Measurements from ENCODE around the gene SUPT20HL2. TPM values are rescaled to one million over a fixed set of nuclear protein-coding genes. Genes with fewer than 3 reads are reported as not detected.

Gene SUPT20HL2
- total and polyA plus RNA-seq, 2 donors (not counting 3 experiments of a cell fraction or from before 2014, with no cell fraction given): not detected

DNA sequence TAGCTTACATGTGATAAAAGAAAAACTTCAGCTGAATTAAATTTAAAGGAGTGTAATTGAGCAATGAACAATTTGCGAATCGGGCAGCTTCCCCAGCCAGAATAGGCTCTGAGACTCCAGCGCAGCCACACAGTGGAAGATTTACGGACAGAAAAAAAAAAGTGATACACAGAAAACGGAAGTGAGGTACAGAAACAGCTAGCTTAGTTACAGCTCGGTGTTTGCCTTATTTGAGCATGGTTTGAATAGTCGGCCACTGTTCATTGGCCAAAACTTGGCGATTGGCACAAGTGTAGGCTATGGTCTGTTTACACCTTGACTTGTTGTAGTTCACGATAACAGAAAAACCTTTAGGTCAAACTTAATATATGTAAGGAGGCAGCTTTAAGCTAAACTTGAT lies 29.9 kb upstream of the SUPT20HL2 start:
- peak; percentile 44 for FAIRE-seq
- CTCF ChIA-PET: no interaction called here

More for the DNA sequence above, 29.9 kb upstream of the SUPT20HL2 start:
- Histone ChIP-seq H2AFZ (ENCODE audit: low read depth, low read length) (no peak overlapping the region), H3K27me3 (ENCODE audit: control insufficient read depth in 2 of 2, insufficient read depth in 2 of 2, low read length in 2 of 2) (no peaks in the 10 kb centered on the region), H3K4me3 (replicated peaks in 1 of 3; ENCODE audit: insufficient read depth in 1 of 3, low read depth in 1 of 3, low read length in 3 of 3) (no peak overlapping the region), H3K79me2 (ENCODE audit: control insufficient read depth, insufficient read depth, low read length) (no peaks in the 10 kb centered on the region), H3K4me2 (ENCODE audit: insufficient read depth, low read length) (no peak overlapping the region), H3K36me3 (ENCODE audit: control insufficient read depth in 2 of 2, extremely low read depth in 1 of 2, insufficient read depth in 2 of 2, low read length in 2 of 2) (no peaks in the 10 kb centered on the region), H3K27ac (ENCODE audit: insufficient read depth, low read depth, low read length) (no peak overlapping the region), H4K20me1 (replicated peaks; ENCODE audit: control insufficient read depth, extremely low read depth, insufficient read depth, low read length) (no peaks in the 10 kb centered on the region), H3K4me1 (ENCODE audit: control insufficient read depth, extremely low read depth, insufficient read depth, low read length) (peaks cover 7% of the 10 kb centered on the region), H3K9me1 (replicated peaks; ENCODE audit: control insufficient read depth, extremely low read depth, insufficient read depth, low read length) (no peaks in the 10 kb centered on the region), H3K9me3 (replicated peaks; ENCODE audit: control insufficient read depth, insufficient read depth, low read length) (no peaks in the 10 kb centered on the region), H3K9ac (replicated peaks; ENCODE audit: extremely low read depth, insufficient read depth, low read length) (no peak overlapping the region)
- TF ChIP-seq MYC (IDR thresholded peaks at IDR 0.05; ENCODE audit: low read depth, low read length): no peak
- no peak for TF ChIP-seq POLR2A (IDR thresholded peaks at IDR 0.05; ENCODE audit: low read depth, low read length)
- TF ChIP-seq JUN (IDR thresholded peaks at IDR 0.05; ENCODE audit: borderline replicate concordance, insufficient read depth, insufficient read length, low read depth): no peak
- no peak for TF ChIP-seq POLR2AphosphoS5 (IDR thresholded peaks at IDR 0.05; ENCODE audit: insufficient read depth, low read depth, low read length)
- TF ChIP-seq FOS (IDR thresholded peaks at IDR 0.05; ENCODE audit: borderline replicate concordance, insufficient read depth, low read length): no peak
- TF ChIP-seq GATA2 (IDR thresholded peaks at IDR 0.05; ENCODE audit: insufficient read depth, insufficient read length, low read depth, low read length): no peak
- TF ChIP-seq, protein P1, sequence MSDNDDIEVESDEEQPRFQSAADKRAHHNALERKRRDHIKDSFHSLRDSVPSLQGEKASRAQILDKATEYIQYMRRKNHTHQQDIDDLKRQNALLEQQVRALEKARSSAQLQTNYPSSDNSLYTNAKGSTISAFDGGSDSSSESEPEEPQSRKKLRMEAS (IDR thresholded peaks at IDR 0.05; ENCODE audit: insufficient read depth, insufficient read length): no peak
- TF ChIP-seq, protein P2, sequence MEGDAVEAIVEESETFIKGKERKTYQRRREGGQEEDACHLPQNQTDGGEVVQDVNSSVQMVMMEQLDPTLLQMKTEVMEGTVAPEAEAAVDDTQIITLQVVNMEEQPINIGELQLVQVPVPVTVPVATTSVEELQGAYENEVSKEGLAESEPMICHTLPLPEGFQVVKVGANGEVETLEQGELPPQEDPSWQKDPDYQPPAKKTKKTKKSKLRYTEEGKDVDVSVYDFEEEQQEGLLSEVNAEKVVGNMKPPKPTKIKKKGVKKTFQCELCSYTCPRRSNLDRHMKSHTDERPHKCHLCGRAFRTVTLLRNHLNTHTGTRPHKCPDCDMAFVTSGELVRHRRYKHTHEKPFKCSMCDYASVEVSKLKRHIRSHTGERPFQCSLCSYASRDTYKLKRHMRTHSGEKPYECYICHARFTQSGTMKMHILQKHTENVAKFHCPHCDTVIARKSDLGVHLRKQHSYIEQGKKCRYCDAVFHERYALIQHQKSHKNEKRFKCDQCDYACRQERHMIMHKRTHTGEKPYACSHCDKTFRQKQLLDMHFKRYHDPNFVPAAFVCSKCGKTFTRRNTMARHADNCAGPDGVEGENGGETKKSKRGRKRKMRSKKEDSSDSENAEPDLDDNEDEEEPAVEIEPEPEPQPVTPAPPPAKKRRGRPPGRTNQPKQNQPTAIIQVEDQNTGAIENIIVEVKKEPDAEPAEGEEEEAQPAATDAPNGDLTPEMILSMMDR (IDR thresholded peaks at IDR 0.05; ENCODE audit: extremely low read depth in 1 of 2, insufficient read depth in 1 of 2, low read depth in 1 of 2, low read length in 2 of 2): no peak
- TF ChIP-seq EZH2 (IDR thresholded peaks at IDR 0.05; ENCODE audit: borderline replicate concordance, low read depth, low read length, severe bottlenecking): no peak
- no TSS peak for BruUV-seq (replicated peaks)
- intact Hi-C loops (cut with micrococcal nuclease): no loop called here
- POLR2A ChIA-PET: no interaction called here
- dilution Hi-C loops (cut with MboI; ENCODE audit: extremely low pct_ligation_motif_present, low sequenced_read_pairs): no loop called here
- DNase-seq (ENCODE audit: low read depth, low spot score): no peak
